H9 (cell line): Measurements from ENCODE around the gene MGST2. TPM values are rescaled to one million over a fixed set of nuclear protein-coding genes. Genes with fewer than 3 reads are reported as not detected.

Experiments
- DNase-seq: peaks from one replicate; pipeline ENCODE4 v3.0.0-alpha.2; 2017
- H2AFZ ChIP-seq: one replicate; pipeline ENCODE4 v1.6.1; 2013; ENCODE audit warnings: mild to moderate bottlenecking, low read length, control low read depth, moderate library complexity
- H2AK5ac ChIP-seq: 2 replicates; pipeline ENCODE4 v1.6.1; 2013; ENCODE audit warnings: low read length, control low read depth, mixed read lengths; ENCODE audit not compliant: insufficient read length
- H2BK120ac ChIP-seq: one replicate; pipeline ENCODE4 v1.6.1; 2013; ENCODE audit warnings: low read depth, mild to moderate bottlenecking, low read length, control low read depth, inconsistent platforms; ENCODE audit not compliant: poor library complexity, severe bottlenecking
- H2BK12ac ChIP-seq: 2 replicates; pipeline ENCODE4 v1.6.1; 2013; ENCODE audit warnings: low read length, control low read depth, mixed read lengths, low read depth; ENCODE audit not compliant: insufficient read length
- H2BK15ac ChIP-seq: 2 replicates; pipeline ENCODE4 v1.6.1; 2013; ENCODE audit warnings: low read depth, low read length, control low read depth
- H2BK20ac ChIP-seq: one replicate; pipeline ENCODE4 v1.6.1; 2013; ENCODE audit warnings: low read depth, mild to moderate bottlenecking, low read length, control low read depth, inconsistent platforms; ENCODE audit not compliant: poor library complexity, severe bottlenecking
- H2BK5ac ChIP-seq: 2 replicates; pipeline ENCODE4 v1.6.1; 2013; ENCODE audit warnings: low read length, control low read depth, mixed read lengths; ENCODE audit not compliant: insufficient read length
- H3K14ac ChIP-seq: 2 replicates; pipeline ENCODE4 v1.6.1; 2013; ENCODE audit warnings: low read length, control low read depth; ENCODE audit not compliant: insufficient read depth
- H3K18ac ChIP-seq: 2 replicates; pipeline ENCODE4 v1.6.1; 2013; ENCODE audit warnings: low read depth, mild to moderate bottlenecking, mixed read lengths, low read length, control low read depth; ENCODE audit not compliant: insufficient read length
- H3K23ac ChIP-seq: 2 replicates; pipeline ENCODE4 v1.6.1; 2013; ENCODE audit warnings: low read length, control low read depth, mixed read lengths, low read depth; ENCODE audit not compliant: insufficient read length
- H3K23me2 ChIP-seq: 2 replicates; pipeline ENCODE4 v1.6.1; 2013; ENCODE audit warnings: low read depth, mild to moderate bottlenecking, mixed read lengths, low read length, control low read depth; ENCODE audit not compliant: insufficient read length, poor library complexity, severe bottlenecking
- H3K27ac ChIP-seq: 2 replicates; pipeline ENCODE4 v1.5.1; 2013; ENCODE audit warnings: low read length, control low read depth, mixed read lengths, low read depth; ENCODE audit not compliant: insufficient read length
- H3K27me3 ChIP-seq: 2 replicates; pipeline ENCODE4 v1.6.1; 2013; ENCODE audit warnings: low read length, control low read depth, inconsistent platforms; ENCODE audit not compliant: insufficient read depth
- H3K4ac ChIP-seq: 2 replicates; pipeline ENCODE4 v1.6.1; 2013; ENCODE audit warnings: low read depth, mild to moderate bottlenecking, control low read depth, inconsistent platforms, low read length, moderate library complexity
- H3K4me1 ChIP-seq: 2 replicates; pipeline ENCODE4 v1.6.1; 2013; ENCODE audit warnings: low read length, control low read depth, inconsistent platforms; ENCODE audit not compliant: insufficient read depth
- H3K4me2 ChIP-seq: 2 replicates; pipeline ENCODE4 v1.6.1; 2013; ENCODE audit warnings: low read length, control low read depth, mixed read lengths; ENCODE audit not compliant: insufficient read length, insufficient read depth
- H3K56ac ChIP-seq: 2 replicates; pipeline ENCODE4 v1.6.1; 2013; ENCODE audit warnings: low read depth, mild to moderate bottlenecking, mixed read lengths, low read length, control low read depth; ENCODE audit not compliant: insufficient read length
- H3K79me1 ChIP-seq: 2 replicates; pipeline ENCODE4 v1.6.1; 2013; ENCODE audit warnings: low read depth, mild to moderate bottlenecking, moderate library complexity, low read length, control low read depth, inconsistent platforms; ENCODE audit not compliant: insufficient read depth, poor library complexity, severe bottlenecking
- H3K79me2 ChIP-seq: 2 replicates; pipeline ENCODE4 v1.6.1; 2013; ENCODE audit warnings: low read length, control low read depth, inconsistent platforms; ENCODE audit not compliant: insufficient read depth
- H3K9ac ChIP-seq: 2 replicates; pipeline ENCODE4 v1.6.1; 2013; ENCODE audit warnings: low read length, control low read depth, mixed read lengths; ENCODE audit not compliant: insufficient read length; ENCODE audit errors: extremely low read depth
- H3K9me3 ChIP-seq: one replicate; pipeline ENCODE4 v1.6.1; 2013; ENCODE audit warnings: low read depth, low read length, inconsistent platforms; ENCODE audit not compliant: control insufficient read depth
- H3T11ph ChIP-seq: one replicate; pipeline ENCODE4 v1.6.1; 2013; ENCODE audit warnings: mild to moderate bottlenecking, low read length, control low read depth, inconsistent platforms
- H4K20me1 ChIP-seq: one replicate; pipeline ENCODE4 v1.6.1; 2013; ENCODE audit not compliant: control insufficient read depth, insufficient read length, insufficient read depth
- H4K5ac ChIP-seq: 2 replicates; pipeline ENCODE4 v1.6.1; 2013; ENCODE audit warnings: low read depth, mild to moderate bottlenecking, mixed read lengths, low read length, control low read depth; ENCODE audit not compliant: insufficient read length
- H4K8ac ChIP-seq: replicated peaks from 2 replicates; pipeline ENCODE4 v1.6.1; 2013; ENCODE audit warnings: low read length, control low read depth, mixed read lengths, low read depth; ENCODE audit not compliant: insufficient read length
- H4K91ac ChIP-seq: 2 replicates; pipeline ENCODE4 v1.6.1; 2013; ENCODE audit warnings: low read depth, mild to moderate bottlenecking, moderate library complexity, mixed read lengths, low read length, control low read depth; ENCODE audit not compliant: insufficient read length
- H3K27ac Mint-ChIP-seq, 3 experiments: 2 replicates in 2 of 3; 3 replicates in 1 of 3; pipeline ENCODE4 v1.8.0; 2020 to 2021; ENCODE audit warnings: mixed read lengths in 3 of 3, mild to moderate bottlenecking in 1 of 3, moderate library complexity in 1 of 3
- H3K27me3 Mint-ChIP-seq: 2 replicates; pipeline ENCODE4 v1.8.0; 2021; ENCODE audit warnings: low read depth, mild to moderate bottlenecking, moderate library complexity, mixed read lengths
- H3K36me3 Mint-ChIP-seq, 3 experiments: 2 replicates in 2 of 3; 3 replicates in 1 of 3; pipeline ENCODE4 v1.8.0; 2020 to 2021; ENCODE audit warnings: low read depth in 3 of 3, mixed read lengths in 3 of 3; ENCODE audit not compliant: insufficient read depth in 1 of 3
- H3K4me1 Mint-ChIP-seq, 2 experiments: 2 replicates each; pipeline ENCODE4 v1.8.0; 2020; ENCODE audit warnings: mixed read lengths in 2 of 2
- H3K4me3 Mint-ChIP-seq, 2 experiments: 2 replicates in 1 of 2; 3 replicates in 1 of 2; pipeline ENCODE4 v1.8.0; 2020 to 2021; ENCODE audit warnings: mild to moderate bottlenecking in 2 of 2, mixed read lengths in 2 of 2, moderate library complexity in 1 of 2
- H3K9me3 Mint-ChIP-seq, 2 experiments: 2 replicates in 1 of 2; 3 replicates in 1 of 2; pipeline ENCODE4 v1.8.0; 2020; ENCODE audit warnings: mild to moderate bottlenecking in 2 of 2, mixed read lengths in 2 of 2, moderate library complexity in 1 of 2
- CTCF ChIP-seq: fragments of 200-600 bp; sonication (generic); conservative IDR thresholded peaks from 3 replicates; pipeline ENCODE4 v1.8.0; 2021; ENCODE audit warnings: antibody characterized with exemption, mild to moderate bottlenecking
- WGBS: extraction: QIAGEN DNeasy Blood & Tissue Kit; methylation state at CpG from one replicate; pipeline ENCODE4 v1.1.7; 2013; ENCODE audit warnings: missing lambda C conversion rate, low lambda C conversion rate, mixed read lengths; ENCODE audit not compliant: insufficient read length; ENCODE audit errors: extremely low coverage; 5-methylcytosine and 5-hydroxymethylcytosine counted together
- total RNA-seq: library from RNA; stranded (reverse); gene quantifications from 2 replicates; pipeline ENCODE4 v1.2.1, GENCODE V29; 2021

MGST2 gene
- total RNA-seq, 1 experiment from 2014 or later = 6.4 TPM

DNA sequence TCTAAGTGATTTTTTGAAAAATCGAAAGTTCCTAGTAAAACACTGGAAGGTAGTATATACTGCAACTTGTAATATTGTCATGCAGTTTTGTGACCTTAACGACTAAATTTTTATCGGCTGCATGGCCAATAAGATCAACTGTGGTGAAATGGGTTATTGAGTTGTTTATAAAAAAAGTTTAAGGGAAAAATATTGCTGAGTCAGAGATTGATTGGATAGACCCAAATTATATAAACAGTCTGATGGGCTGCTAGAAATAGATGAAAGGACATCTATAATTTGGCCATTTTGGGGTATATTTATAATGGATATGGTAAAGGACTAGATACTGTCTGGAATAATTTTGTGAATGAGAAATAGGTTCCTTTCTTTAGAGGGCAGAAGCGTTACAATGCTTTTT, 56.2 kb downstream of the MGST2 start:
- Mint-ChIP-seq H3K27me3 (peaks cover 20% of the 10 kb centered on the region), H3K4me3 (no peak overlapping the region), H3K27ac (no peak overlapping the region), H3K9me3 (no peaks in the 10 kb centered on the region), H3K36me3 (no peaks in the 10 kb centered on the region; a peak in 1 of 7 replicates), H3K4me1 (peaks cover 0 to 5% of the 10 kb centered on the region in 2 experiments; a peak in 1 of 4 replicates)
- no peak for TF ChIP-seq CTCF
- no peak overlapping the region for H2BK20ac ChIP-seq
- no peaks in the 10 kb centered on the region for H4K20me1 ChIP-seq
- no peak overlapping the region for H2BK12ac ChIP-seq
- H3K79me1 ChIP-seq = no peaks in the 10 kb centered on the region
- H3K14ac ChIP-seq = no peak overlapping the region
- no CpG with 5 or more reads among the region's 4 CpGs for WGBS
- H3K79me2 ChIP-seq = no peaks in the 10 kb centered on the region
- no peak overlapping the region for H2AFZ ChIP-seq
- H2BK15ac ChIP-seq = no peak overlapping the region
- no peaks in the 10 kb centered on the region for H3K4me1 ChIP-seq
- DNase-seq = no peak
- no peak overlapping the region for H2BK5ac ChIP-seq
- H3K9ac ChIP-seq = no peak overlapping the region
- H3K27ac ChIP-seq = no peak overlapping the region
- no peaks in the 10 kb centered on the region for H3K9me3 ChIP-seq
- no peak overlapping the region for H3K23ac ChIP-seq
- H3T11ph ChIP-seq = no peak overlapping the region
- no peak overlapping the region for H4K91ac ChIP-seq
- H3K18ac ChIP-seq = no peak overlapping the region
- H3K23me2 ChIP-seq = no peaks in the 10 kb centered on the region
- no peak overlapping the region for H4K5ac ChIP-seq
- no peak overlapping the region for H3K56ac ChIP-seq
- H2BK120ac ChIP-seq = no peak overlapping the region
- H3K27me3 ChIP-seq = peaks cover 4% of the 10 kb centered on the region; the same call in 1 of the 2 replicates
- no peak overlapping the region for H3K4ac ChIP-seq
- no peak overlapping the region for H4K8ac ChIP-seq
- H2AK5ac ChIP-seq = no peak overlapping the region
- H3K4me2 ChIP-seq = no peak overlapping the region
